GM12875 (cell line): Measurements from ENCODE around the gene TNFSF11.
A peak's percentile ranks its signal among the peaks of the same experiment; 100 is the strongest.
"Not testable (repeated sequence)": the region's sequence is repeated elsewhere in the genome, so short reads cannot be mapped to it uniquely, and the experiment has no call there.

Experiments
- H3K4me3 ChIP-seq: one replicate; pipeline ENCODE4 v1.5.1; 2011; ENCODE audit warnings: low read depth, low read length, control low read depth
- CTCF ChIP-seq: IDR thresholded peaks from 2 replicates; pipeline ENCODE4 v1.5.1; 2011; ENCODE audit warnings: low read depth, mild to moderate bottlenecking, control low read depth, inconsistent platforms, low read length, moderate library complexity, borderline replicate concordance; ENCODE audit not compliant: insufficient read depth

The TNFSF11 gene

GRCh38 chr13:42547612-42548011 lies 26.3 kb upstream of the TNFSF11 start:
- TF ChIP-seq CTCF, result no peak
- H3K4me3 ChIP-seq, result no peak overlapping the region

- H3K4me3 ChIP-seq, result peak overlapping the region; percentile 38
- no peak for TF ChIP-seq CTCF
These were observed 25.0 kb upstream of the TNFSF11 start for GRCh38 chr13:42548731-42549551.

- no peak for TF ChIP-seq CTCF
- H3K4me3 ChIP-seq, result peak overlapping the region; percentile 38
These were observed 24.4 kb upstream of the TNFSF11 start for GRCh38 chr13:42549552-42549936.

GRCh38 chr13:42551611-42552010 lies 22.3 kb upstream of the TNFSF11 start:
- no peak overlapping the region for H3K4me3 ChIP-seq
- TF ChIP-seq CTCF, result no peak

GRCh38 chr13:42553098-42554046 lies 20.6 kb upstream of the TNFSF11 start:
- no peak overlapping the region for H3K4me3 ChIP-seq

GRCh38 chr13:42559057-42559456 lies 14.9 kb upstream of the TNFSF11 start:
- H3K4me3 ChIP-seq, result no peak overlapping the region
- TF ChIP-seq CTCF, result no peak

More at GRCh38 chr13:42553098-42554046, 20.6 kb upstream of the TNFSF11 start:
- TF ChIP-seq CTCF, result no peak

- H3K4me3 ChIP-seq, result not testable (repeated sequence)
These were observed 14.3 kb upstream of the TNFSF11 start for GRCh38 chr13:42559573-42560218.

- not testable (repeated sequence) for H3K4me3 ChIP-seq
These were observed 13.6 kb upstream of the TNFSF11 start for GRCh38 chr13:42560320-42560719.
